HL-60/S4 treated with phorbol 12-myristate 13-acetate at 8.2 ng/mL for 4 days and 3 days (cell line): ENCODE data around the gene AASS.
"Not testable (repeated sequence)": the region's sequence is repeated elsewhere in the genome, so short reads cannot be mapped to it uniquely, and the experiment has no call there.

Experiments used
- in situ Hi-C: fragments of 300-500 bp; cut with MboI; formaldehyde crosslinking; loops from 2 replicates; pipeline ENCODE4 v1.15.0; 2022; ENCODE audit warnings: low sequenced_read_pairs

Gene AASS

GRCh38 chr7:122143751-122144711 is at the start of gene AASS:
TSS of gene AASS (minus strand) at chr7:122144249. CDS start at chr7:122133726, 10,523 bp downstream.
- in situ Hi-C loops, result no loop called here

DNA sequence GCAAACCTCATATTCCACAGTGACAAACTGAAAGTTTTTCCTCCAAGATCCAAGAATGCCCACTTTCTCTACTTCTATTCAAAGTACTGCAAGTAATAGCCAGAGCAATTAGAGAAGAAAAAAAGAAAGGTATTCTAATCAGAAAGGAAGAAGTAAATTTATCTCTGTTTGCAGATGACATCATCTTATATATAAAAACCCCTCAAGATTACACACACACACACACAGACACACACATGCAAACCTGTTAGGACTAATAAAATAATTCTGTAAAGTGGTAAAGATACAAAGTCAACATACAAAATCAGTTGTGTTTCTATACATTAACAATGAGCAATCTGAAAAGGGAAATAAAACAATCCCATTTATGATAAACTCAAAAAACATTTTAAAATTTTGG is 44.7 kb upstream of the AASS start:
- in situ Hi-C loops, result no loop called here

GRCh38 chr7:122183106-122183505 is 39.1 kb upstream of the AASS start:
- in situ Hi-C loops, result no loop called here

DNA sequence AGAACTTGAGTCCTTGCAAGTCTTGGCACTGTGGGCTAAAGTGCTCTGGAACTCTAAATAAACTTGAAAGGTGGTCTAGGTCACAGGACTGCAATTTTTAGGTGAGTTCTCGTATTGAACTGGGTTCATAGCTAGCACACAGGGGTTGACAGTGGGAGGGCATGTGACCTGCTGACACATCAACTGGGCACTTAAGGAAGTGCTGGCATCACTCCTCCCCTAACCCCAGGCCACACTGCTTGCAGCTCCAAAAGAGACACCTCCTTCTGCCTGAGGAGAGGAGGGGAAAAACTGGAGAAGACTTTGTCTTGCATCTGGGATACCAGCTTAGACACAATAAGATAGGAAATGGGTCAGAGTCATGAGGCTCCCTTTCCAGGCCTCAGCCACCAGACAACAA is 38.0 kb upstream of the AASS start:
- in situ Hi-C loops, result no loop called here

DNA sequence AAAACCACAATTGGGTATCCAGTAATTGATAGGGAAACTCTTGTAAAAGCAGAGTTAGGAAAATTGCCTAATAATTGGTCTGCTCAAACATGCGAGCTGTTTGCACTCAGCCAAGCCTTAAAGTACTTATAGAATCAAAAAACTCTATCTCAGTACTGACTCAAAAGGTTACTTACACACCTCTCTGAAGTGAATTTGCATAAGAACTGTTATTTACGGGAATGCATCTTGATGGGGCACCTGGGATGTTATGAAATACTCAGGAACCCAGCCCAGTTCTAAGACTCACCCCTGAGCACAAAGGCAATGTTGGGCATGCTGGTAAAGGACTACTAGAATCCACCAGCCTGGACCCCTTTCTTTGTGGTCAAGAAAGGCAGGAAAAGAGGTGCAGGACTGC is 28.1 kb upstream of the AASS start:
- in situ Hi-C loops, result not testable (repeated sequence)

DNA sequence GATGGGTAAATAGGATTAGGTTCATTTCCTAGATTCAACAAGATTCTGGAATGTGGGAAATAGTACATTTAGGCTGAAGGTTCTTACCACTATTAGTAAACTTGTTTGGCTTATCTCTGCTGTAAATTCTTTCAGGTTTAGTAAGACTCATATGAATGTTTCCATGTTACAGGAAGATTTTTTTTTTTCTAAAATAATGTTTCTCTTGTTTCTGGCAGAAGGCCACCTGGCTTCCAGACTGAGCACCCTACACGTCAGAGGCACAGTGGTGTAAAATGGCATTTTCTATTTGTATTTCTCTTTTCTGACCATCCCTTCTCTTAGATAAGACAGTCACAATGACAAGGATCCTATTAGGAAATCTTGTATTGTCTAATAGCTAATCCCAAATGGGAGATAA is 22.7 kb upstream of the AASS start:
- in situ Hi-C loops, result no loop called here

- in situ Hi-C loops, result no loop called here
These were observed 22.2 kb upstream of the AASS start for GRCh38 chr7:122166275-122166674.

GRCh38 chr7:122161628-122162027 is 17.6 kb upstream of the AASS start:
- in situ Hi-C loops, result no loop called here

GRCh38 chr7:122155566-122155965 is 11.5 kb upstream of the AASS start:
- in situ Hi-C loops, result no loop called here

DNA sequence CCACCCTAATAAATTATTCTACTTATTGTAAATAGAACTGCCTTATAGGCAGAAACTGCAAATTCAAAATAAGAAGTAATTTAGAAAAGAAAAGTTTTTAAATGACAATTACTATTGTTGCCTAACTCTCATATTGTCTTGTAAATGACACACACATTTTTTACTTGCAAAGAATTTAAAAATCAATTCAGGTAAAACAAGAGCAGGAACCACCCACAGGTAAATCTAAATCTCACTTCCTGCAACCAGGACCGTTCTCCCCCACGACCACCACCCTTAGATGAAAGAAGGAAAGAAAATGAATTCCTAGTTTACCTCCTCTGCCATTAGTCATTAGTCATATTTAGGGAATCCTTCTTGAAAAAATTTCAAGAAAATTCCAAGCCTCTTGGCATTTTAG is 4.8 kb upstream of the AASS start:
- in situ Hi-C loops, result no loop called here

GRCh38 chr7:122148081-122148480 is 4.0 kb upstream of the AASS start:
- in situ Hi-C loops, result no loop called here

- in situ Hi-C loops, result no loop called here
These were observed 2.0 kb upstream of the AASS start for GRCh38 chr7:122145937-122146645.

- in situ Hi-C loops, result no loop called here
These were observed 686 bp downstream of the AASS start for GRCh38 chr7:122143376-122143750.

DNA sequence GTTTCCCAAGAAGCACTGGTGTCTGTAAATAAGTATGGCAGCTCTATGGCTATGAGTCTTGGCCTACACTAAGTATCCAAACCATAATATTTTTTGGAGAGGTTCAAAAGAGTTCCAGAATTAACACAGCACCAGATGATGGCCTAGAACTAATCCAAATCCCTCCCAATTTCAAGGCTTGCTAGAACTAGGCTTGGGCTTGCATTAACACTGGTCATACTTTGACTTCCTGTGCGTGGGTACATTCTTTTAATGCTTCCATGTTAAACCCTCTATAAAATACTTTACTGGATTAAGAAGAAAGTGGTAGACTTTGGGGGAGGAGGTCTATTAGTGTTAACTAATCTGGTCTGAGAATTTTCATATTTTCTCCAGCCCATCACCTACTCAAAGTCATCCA is 3.1 kb downstream of the AASS start:
- in situ Hi-C loops, result no loop called here

DNA sequence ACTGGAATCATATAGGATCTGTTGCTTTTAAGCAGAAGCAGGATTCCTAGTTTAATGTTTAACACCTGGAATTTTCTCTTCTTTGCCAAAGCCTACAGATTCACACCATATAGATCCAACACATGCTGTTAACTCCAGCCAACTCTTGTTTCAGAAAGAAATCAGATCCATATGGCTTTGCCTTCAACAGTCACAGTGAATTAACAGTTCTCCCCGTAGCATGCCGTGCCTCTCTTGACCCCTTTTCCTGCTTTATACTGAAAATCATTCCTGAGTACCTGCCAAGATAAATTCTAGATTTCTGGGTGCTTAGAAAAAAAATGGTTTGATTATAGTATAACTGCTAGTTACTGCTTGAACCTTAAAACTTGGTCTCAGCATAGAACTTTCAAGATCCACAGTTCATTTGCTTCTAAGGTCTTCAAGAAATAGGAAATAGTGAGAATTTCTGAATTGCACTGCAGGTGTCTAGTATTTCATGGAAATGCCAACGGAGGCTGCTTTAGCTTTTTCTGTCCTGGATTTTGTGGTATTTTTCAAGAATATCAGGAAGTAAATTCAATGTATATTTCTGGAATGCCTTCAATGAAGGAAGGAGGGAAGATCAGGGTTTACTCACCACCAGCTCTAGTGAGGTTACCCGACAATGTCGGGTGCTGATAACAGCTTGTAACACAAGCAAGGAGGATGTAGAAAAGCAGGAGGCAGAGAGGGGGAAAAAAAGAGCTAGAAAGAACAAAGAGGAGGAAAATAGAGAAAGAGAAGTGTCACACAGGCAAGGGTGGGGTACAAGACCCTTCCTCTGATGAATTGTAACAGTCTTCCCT is 6.6 kb downstream of the AASS start:
- in situ Hi-C loops, result no loop called here

DNA sequence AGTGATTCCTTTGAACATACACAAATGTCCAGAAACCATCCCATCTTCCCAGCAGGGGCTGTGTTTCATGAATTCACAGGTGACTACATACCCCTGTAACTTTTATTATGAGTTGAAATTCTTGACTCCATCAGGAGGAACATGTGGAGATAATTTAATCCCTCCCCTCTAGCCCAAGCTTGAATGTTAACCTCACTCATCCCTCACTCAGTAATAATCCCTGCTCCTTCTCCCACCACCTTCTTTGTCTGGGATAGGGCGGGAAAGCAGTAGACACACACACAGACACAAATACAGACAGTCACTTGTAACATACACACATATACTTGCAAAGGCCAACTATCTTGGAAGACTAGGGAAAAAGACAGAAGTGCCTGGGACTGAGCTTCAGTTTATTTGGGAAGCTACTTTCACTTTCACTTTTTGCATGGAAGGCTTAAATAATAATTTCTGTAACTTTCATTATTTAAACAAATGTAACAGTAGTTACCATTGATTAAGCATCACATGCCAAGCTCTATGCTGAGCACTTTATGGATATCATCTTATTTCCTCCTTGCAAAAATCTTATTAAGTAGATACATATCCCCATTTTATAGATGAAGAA is 7.3 kb downstream of the AASS start:
- in situ Hi-C loops, result no loop called here

GRCh38 chr7:122136078-122136477 is 8.0 kb downstream of the AASS start:
- in situ Hi-C loops, result no loop called here

- in situ Hi-C loops, result no loop called here
These were observed 8.8 kb downstream of the AASS start for GRCh38 chr7:122135275-122135674.

GRCh38 chr7:122134793-122135192 is 9.3 kb downstream of the AASS start:
- in situ Hi-C loops, result not testable (repeated sequence)

DNA sequence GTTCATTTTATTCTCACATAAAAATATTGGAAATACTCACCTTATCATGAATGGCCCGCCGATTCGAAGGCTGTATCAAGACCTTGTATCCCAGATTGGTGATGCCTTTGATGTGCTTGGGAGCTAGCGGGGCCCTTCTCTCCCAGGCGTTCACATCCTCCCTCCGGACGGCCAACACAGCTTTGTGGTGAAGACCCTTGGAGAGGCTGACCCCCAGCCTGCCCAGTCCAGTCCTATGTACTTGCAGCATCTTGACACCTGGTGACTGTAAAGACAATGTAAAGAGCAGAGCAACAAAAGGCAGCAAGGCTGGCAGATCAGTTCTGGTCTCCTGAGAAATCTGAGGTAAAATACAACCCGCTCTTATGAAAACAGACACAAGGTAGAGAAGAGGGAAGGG is 10.6 kb downstream of the AASS start:
- in situ Hi-C loops, result no loop called here

DNA sequence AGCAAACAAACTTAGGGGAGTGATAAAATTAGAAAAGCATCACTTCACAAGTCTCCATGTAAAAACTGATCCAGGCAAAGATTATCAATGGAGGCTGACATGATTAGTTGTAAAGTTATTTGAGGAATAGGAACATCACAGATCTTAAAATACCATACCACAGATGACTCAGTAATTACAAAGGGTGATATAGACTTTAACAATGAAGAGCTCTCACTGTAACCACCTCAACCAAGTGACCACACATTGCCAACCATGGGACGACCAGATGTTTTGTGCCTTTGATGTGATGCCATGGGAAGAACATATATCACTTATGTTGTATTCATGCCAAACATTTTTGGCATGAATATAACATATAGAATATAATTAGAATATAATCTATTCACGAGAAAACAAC is 11.7 kb downstream of the AASS start:
- in situ Hi-C loops, result no loop called here
